Upper lobe of left lung (tissue), 6 donors: Measurements from ENCODE around the gene MAGOHB. TPM values are rescaled to one million over a fixed set of nuclear protein-coding genes. Genes with fewer than 3 reads are reported as not detected.

Experiments used
- ATAC-seq, 2 donors: fragments of 200-7000 bp; cut with Tn5 transposase; one replicate each; pipeline ENCODE4 v1.9.1; 2022; ENCODE audit warnings: mild to moderate bottlenecking in 2 of 2, moderate library complexity in 2 of 2; ENCODE audit not compliant: low FRiP score in 2 of 2
- DNase-seq, 2 donors: peaks; one replicate each; pipeline ENCODE4 v3.0.0-alpha.2; 2019 to 2020
- H3K27ac ChIP-seq, 4 donors: fragments of 200-600 bp; sonication (generic); one replicate each; pipeline ENCODE4 v1.5.1; 2016 to 2019
- H3K27me3 ChIP-seq, 4 donors: fragments of 200-600 bp; sonication (generic); one replicate each; pipeline ENCODE4 v1.5.1; 2017 to 2019
- H3K36me3 ChIP-seq, 4 donors: fragments of 200-600 bp; sonication (generic); one replicate each; pipeline ENCODE4 v1.5.1; 2016 to 2019
- H3K4me1 ChIP-seq, 4 donors: fragments of 200-600 bp; sonication (generic); one replicate each; pipeline ENCODE4 v1.5.1; 2018 to 2019
- H3K4me3 ChIP-seq, 4 donors: fragments of 200-600 bp; sonication (generic); one replicate each; pipeline ENCODE4 v1.5.1; 2017 to 2019; ENCODE audit warnings: mild to moderate bottlenecking in 2 of 4, moderate library complexity in 1 of 4
- H3K9me3 ChIP-seq, 4 donors: fragments of 200-600 bp; sonication (generic); one replicate each; pipeline ENCODE4 v1.5.1; 2018 to 2019
- EP300 ChIP-seq, 4 donors: sonication (generic); formaldehyde crosslinking; IDR thresholded peaks; one replicate each; pipeline ENCODE4 v1.5.1; 2017; ENCODE audit warnings: antibody characterized with exemption in 4 of 4, control low read depth in 2 of 4
- POLR2A ChIP-seq, 4 donors: fragments of 450-650 bp; IDR thresholded peaks; one replicate each; pipeline ENCODE4 v1.5.1; 2016 to 2017; ENCODE audit warnings: antibody characterized with exemption in 4 of 4, mild to moderate bottlenecking in 2 of 4
- POLR2AphosphoS5 ChIP-seq, 2 donors: sonication (generic); formaldehyde crosslinking; IDR thresholded peaks; one replicate each; pipeline ENCODE4 v1.5.1; 2017; ENCODE audit warnings: antibody characterized with exemption in 2 of 2
- WGBS, 2 donors: methylation state at CpG; one replicate each; pipeline ENCODE4 v1.1.5; 2017 to 2018; 5-methylcytosine and 5-hydroxymethylcytosine counted together
- total RNA-seq, 6 donors: library from RNA; depleted of rRNA in 4 of 6; stranded (reverse); fragments of >200 nt in 4 of 6; gene quantifications; one replicate each; pipeline versions ENCODE4 v1.1.0 to v1.2.1, GENCODE V29; 2016 to 2021
- TF ChIP-seq, protein P1 (sequence below), 6 experiments: fragments of 450-650 bp in 4 of 6; fragments of 200-600 bp in 2 of 6; sonication (generic) in 2 of 6; IDR thresholded peaks; one replicate each; pipeline ENCODE4 v1.5.1; 2016 to 2019; ENCODE audit warnings: antibody characterized with exemption in 6 of 6
- donor health status: DM: no; HTN: no; CAD: no; lungs with moderate emphysema.
- donor health status: DM: no; HTN: yes; CAD: no; lungs with severe emphysema.

Gene MAGOHB
- total RNA-seq, 6 donors from 2014 or later: 7.8 to 21.0 (median 13.7) TPM

DNA sequence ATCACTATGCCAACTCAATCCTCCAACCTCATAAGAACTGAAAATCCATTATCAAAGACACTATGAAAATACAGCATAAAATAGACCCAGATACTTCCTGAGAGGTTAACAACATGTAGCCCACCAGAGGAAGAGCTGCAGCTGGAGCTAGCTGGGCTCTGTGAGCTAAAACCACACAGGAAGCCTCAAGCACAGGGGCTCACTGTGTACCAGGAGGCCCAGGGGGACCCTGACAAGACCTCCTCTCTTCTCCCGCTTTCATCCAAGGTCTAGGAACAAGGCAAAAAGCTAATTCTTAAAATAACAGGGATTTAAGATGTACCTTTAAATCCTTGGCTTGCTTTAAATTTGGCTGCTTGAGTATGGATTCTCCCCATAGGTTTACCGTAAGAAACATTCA, 54.2 kb downstream of the MAGOHB start:
- H3K4me3 ChIP-seq: no peak overlapping the region
- H3K27ac ChIP-seq: no peak overlapping the region
- DNase-seq (no peak), ATAC-seq (no peak)
- no peaks in the 10 kb centered on the region for H3K36me3 ChIP-seq
- no peaks in the 10 kb centered on the region for H3K27me3 ChIP-seq
- no peaks in the 10 kb centered on the region for H3K9me3 ChIP-seq
- 59 to 74% methylated on average over 2 of the region's 2 CpGs for WGBS, 2 donors
- no peaks in the 10 kb centered on the region for H3K4me1 ChIP-seq
- TF ChIP-seq POLR2AphosphoS5 (IDR thresholded peaks at IDR 0.05) (peak in 1 of 2 donors; percentile 25), POLR2A (IDR thresholded peaks at IDR 0.05) (no peak)
- TF ChIP-seq, protein P1, sequence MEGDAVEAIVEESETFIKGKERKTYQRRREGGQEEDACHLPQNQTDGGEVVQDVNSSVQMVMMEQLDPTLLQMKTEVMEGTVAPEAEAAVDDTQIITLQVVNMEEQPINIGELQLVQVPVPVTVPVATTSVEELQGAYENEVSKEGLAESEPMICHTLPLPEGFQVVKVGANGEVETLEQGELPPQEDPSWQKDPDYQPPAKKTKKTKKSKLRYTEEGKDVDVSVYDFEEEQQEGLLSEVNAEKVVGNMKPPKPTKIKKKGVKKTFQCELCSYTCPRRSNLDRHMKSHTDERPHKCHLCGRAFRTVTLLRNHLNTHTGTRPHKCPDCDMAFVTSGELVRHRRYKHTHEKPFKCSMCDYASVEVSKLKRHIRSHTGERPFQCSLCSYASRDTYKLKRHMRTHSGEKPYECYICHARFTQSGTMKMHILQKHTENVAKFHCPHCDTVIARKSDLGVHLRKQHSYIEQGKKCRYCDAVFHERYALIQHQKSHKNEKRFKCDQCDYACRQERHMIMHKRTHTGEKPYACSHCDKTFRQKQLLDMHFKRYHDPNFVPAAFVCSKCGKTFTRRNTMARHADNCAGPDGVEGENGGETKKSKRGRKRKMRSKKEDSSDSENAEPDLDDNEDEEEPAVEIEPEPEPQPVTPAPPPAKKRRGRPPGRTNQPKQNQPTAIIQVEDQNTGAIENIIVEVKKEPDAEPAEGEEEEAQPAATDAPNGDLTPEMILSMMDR (IDR thresholded peaks at IDR 0.05): no peak

DNA sequence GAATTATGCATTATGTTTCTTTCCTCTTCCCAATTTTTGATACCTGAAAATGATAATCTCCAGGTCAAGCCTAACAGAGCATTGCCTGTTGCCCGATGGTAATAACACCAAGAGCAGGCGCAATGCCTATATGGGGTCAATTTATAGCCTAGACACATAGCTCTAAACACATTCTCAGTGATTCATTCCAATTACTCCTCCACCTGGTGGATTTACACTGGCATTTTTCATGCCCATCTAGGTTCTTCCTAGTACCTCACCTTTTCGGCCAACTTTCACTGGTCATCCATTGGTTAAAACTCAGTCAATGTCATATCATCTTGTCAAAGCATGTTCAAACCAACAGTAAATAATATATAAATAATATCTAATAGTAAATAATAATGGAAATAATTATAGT, 54.6 kb downstream of the MAGOHB start:
- Histone ChIP-seq H3K4me1 (no peaks in the 10 kb centered on the region), H3K27me3 (no peaks in the 10 kb centered on the region), H3K4me3 (no peak overlapping the region), H3K27ac (no peak overlapping the region), H3K36me3 (no peaks in the 10 kb centered on the region), H3K9me3 (no peaks in the 10 kb centered on the region)
- ATAC-seq (no peak), DNase-seq (no peak)
- 93 to 94% methylated on average over 3 of the region's 3 CpGs for WGBS, 2 donors
- no peak for TF ChIP-seq EP300 (IDR thresholded peaks at IDR 0.05)
- no peak for TF ChIP-seq POLR2AphosphoS5 (IDR thresholded peaks at IDR 0.05)
- TF ChIP-seq, protein P1 (IDR thresholded peaks at IDR 0.05): no peak
- no peak for TF ChIP-seq POLR2A (IDR thresholded peaks at IDR 0.05)

DNA sequence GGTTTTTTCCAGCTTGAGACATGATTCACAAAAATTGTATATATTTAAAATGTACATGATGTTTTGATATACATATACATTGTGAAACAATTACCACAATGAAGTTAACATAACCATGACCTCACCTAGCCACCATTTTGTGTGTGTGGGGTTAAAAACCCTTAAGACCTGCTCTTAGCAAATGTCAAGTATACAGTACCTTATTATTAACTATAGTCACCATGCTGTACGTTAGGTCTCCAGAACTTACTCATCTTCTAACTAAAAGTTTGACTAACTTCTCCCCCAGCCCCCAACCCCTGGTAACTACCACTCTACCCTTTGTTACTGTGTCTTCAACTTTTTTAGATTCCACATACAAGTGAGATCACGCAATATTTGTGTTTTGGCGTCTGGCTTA, 55.1 kb downstream of the MAGOHB start:
- Histone ChIP-seq H3K4me1 (no peaks in the 10 kb centered on the region), H3K36me3 (no peaks in the 10 kb centered on the region), H3K4me3 (no peak overlapping the region), H3K9me3 (no peaks in the 10 kb centered on the region), H3K27ac (no peak overlapping the region), H3K27me3 (no peaks in the 10 kb centered on the region)
- TF ChIP-seq POLR2AphosphoS5 (IDR thresholded peaks at IDR 0.05) (no peak), POLR2A (IDR thresholded peaks at IDR 0.05) (no peak), EP300 (IDR thresholded peaks at IDR 0.05) (no peak)
- TF ChIP-seq, protein P1 (IDR thresholded peaks at IDR 0.05): no peak
- WGBS, 2 donors: 79 to 83% methylated on average over 3 of the region's 3 CpGs
- DNase-seq (no peak), ATAC-seq (no peak)

DNA sequence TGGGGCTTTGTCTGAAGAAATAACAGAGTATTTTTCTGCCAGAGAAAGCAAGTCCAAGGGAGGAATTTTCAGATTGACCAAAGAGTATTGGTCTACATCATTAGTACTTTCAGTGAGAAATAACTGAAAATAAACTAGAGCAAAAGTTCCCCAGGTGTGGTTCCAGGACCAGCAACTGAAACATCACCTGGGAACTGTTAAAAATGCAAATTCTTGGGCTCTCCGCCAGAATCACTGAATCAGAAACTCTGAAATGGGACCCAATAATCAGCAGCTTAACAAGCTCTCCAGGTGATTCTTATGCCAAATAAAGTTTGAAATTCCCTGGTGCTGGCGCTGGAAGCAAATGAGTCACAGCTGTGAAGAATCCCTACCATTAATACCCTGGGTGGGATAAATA, 55.6 kb downstream of the MAGOHB start:
- H3K9me3 ChIP-seq: no peaks in the 10 kb centered on the region
- ATAC-seq (no peak), DNase-seq (no peak)
- H3K36me3 ChIP-seq: no peaks in the 10 kb centered on the region
- H3K4me3 ChIP-seq: no peak overlapping the region
- TF ChIP-seq POLR2A (IDR thresholded peaks at IDR 0.05): no peak
- H3K27me3 ChIP-seq: no peaks in the 10 kb centered on the region
- no peak overlapping the region for H3K27ac ChIP-seq
- H3K4me1 ChIP-seq: no peaks in the 10 kb centered on the region
- WGBS, 2 donors: 76 to 77% methylated on average over 2 of the region's 2 CpGs

DNA sequence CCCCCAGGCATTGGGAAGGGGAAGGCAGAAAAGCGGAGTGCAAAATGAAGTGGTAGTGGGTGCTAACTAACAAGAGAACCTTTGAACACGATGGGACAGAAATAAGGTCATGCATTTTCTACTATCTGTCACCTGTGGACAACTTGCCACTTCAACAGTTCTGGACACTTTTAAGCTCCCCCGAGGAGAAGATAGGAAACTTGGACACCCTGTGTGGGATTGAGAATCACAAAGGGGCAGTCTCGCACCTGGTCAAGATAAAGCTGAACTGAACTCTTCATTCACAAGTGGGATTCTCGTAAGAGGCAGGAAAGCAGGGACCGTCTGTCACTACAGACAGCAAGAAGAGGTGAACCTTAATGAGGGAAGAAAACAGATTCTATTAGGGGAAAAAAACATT, 56.1 kb downstream of the MAGOHB start:
- DNase-seq (no peak), ATAC-seq (no peak)
- H3K4me3 ChIP-seq: no peak overlapping the region
- no peaks in the 10 kb centered on the region for H3K9me3 ChIP-seq
- TF ChIP-seq EP300 (IDR thresholded peaks at IDR 0.05) (no peak), POLR2A (IDR thresholded peaks at IDR 0.05) (no peak), POLR2AphosphoS5 (IDR thresholded peaks at IDR 0.05) (no peak)
- TF ChIP-seq, protein P1 (IDR thresholded peaks at IDR 0.05): no peak
- 55 to 71% methylated on average over 6 of the region's 6 CpGs for WGBS, 2 donors
- no peaks in the 10 kb centered on the region for H3K4me1 ChIP-seq
- no peak overlapping the region for H3K27ac ChIP-seq
- H3K36me3 ChIP-seq: no peaks in the 10 kb centered on the region
- no peaks in the 10 kb centered on the region for H3K27me3 ChIP-seq
